Ovary (tissue), 9 donors: ENCODE results near the gene PID1. TPM values are rescaled to one million over a fixed set of nuclear protein-coding genes. Genes with fewer than 3 reads are reported as not detected.

Source experiments
- DNase-seq, 5 donors: peaks; one replicate each; pipeline ENCODE4 v3.0.0-alpha.2; 2019 to 2020
- H3K27ac ChIP-seq, 2 donors: fragments of 200-600 bp; one replicate each; pipeline versions ENCODE4 v1.5.1 to v1.8.0; 2019 to 2022
- H3K27me3 ChIP-seq: fragments of 200-600 bp; one replicate; pipeline ENCODE4 v1.8.0; 2022
- H3K36me3 ChIP-seq: fragments of 200-600 bp; sonication (generic); one replicate; pipeline ENCODE4 v1.5.1; 2019
- H3K4me1 ChIP-seq: one replicate; pipeline ENCODE4 v1.8.1; 2013; ENCODE audit warnings: mild to moderate bottlenecking, moderate library complexity; ENCODE audit not compliant: insufficient read depth
- H3K4me3 ChIP-seq: fragments of 200-600 bp; sonication (generic); one replicate; pipeline ENCODE4 v1.5.1; 2017
- H3K9me3 ChIP-seq, 2 donors: fragments of 200-600 bp in 1 of 2; sonication (generic) in 1 of 2; one replicate each; pipeline versions ENCODE4 v1.5.1 to v1.8.1; 2013 to 2019; ENCODE audit warnings: mild to moderate bottlenecking in 1 of 2, moderate library complexity in 1 of 2
- CTCF ChIP-seq, 3 donors: fragments of 450-650 bp in 2 of 3; fragments of 200-600 bp in 1 of 3; IDR thresholded peaks; one replicate each; pipeline versions ENCODE4 v1.5.1 to v1.8.0; 2016 to 2022; ENCODE audit warnings: antibody characterized with exemption in 3 of 3, mild to moderate bottlenecking in 1 of 3
- EP300 ChIP-seq: sonication (generic); formaldehyde crosslinking; IDR thresholded peaks from one replicate; pipeline ENCODE4 v1.6.1; 2017; ENCODE audit warnings: antibody characterized with exemption
- POLR2A ChIP-seq: fragments of 450-650 bp; IDR thresholded peaks from one replicate; pipeline ENCODE4 v1.6.1; 2017; ENCODE audit warnings: antibody characterized with exemption, mild to moderate bottlenecking, moderate library complexity
- WGBS, 3 donors: extraction: QIAGEN DNeasy Blood & Tissue Kit in 1 of 3; methylation state at CpG; one replicate each; pipeline versions ENCODE4 v1.1.5 to v1.1.7; 2013 to 2017; 5-methylcytosine and 5-hydroxymethylcytosine counted together
- intact Hi-C, 4 donors: fragments of 100-400 bp; cut with DNase I; formaldehyde crosslinking; loops; one replicate each; pipeline versions ENCODE4 v1.11.0 to v1.15.1; 2022 to 2023
- polyA plus RNA-seq, 2 donors: library from polyadenylated mRNA; stranded (reverse); fragments of 200-250 nt in 1 of 2; fragments of 350-450 nt in 1 of 2; fragmentation: Illumina TruSeq in 1 of 2; extraction: RNeasy Lipid Tissue Mini Kit (QIAGEN cat#74804) in 1 of 2; gene quantifications; one replicate each; pipeline ENCODE4 v1.2.3, GENCODE V29; 2013 to 2014
- total RNA-seq, 7 donors: library from RNA; depleted of rRNA in 2 of 7; stranded (reverse); fragments of >200 nt in 2 of 7; fragmentation: NEBNext Ultra II Directional in 3 of 7; extraction: Animal tissue kit (Norgen Biotek cat#: 25700) in 3 of 7; gene quantifications; one replicate each; pipeline versions ENCODE4 v1.1.0 to v1.2.4, GENCODE V29; 2016 to 2023
- donor health status: DM: no; HTN: no; CAD: no; lungs with moderate emphysema.
- donor health status: DM: no; HTN: no; CAD: no.
- donor health status: Bipolar disorder and iron deficiency.
- donor health status: DM: yes; HTN: yes; CAD: no.
- donor health status: DM: no; HTN: no; CAD: no.
- donor health status: DM: yes; HTN: yes; CAD: no.

The PID1 gene
- total and polyA plus RNA-seq, 9 donors = 19.8 to 66.1 (median 32.4) TPM

- intact Hi-C loops = no loop called here
- peaks cover 3% of the 10 kb centered on the region for H3K4me1 ChIP-seq
- no peak overlapping the region for H3K4me3 ChIP-seq
- TF ChIP-seq POLR2A (no peak), CTCF (IDR thresholded peaks at IDR 0.05) (no peak), EP300 (no peak)
- H3K36me3 ChIP-seq = no peaks in the 10 kb centered on the region
- WGBS, 3 donors = 93% methylated on average over 10 of the region's 10 CpGs
- no peaks in the 10 kb centered on the region for H3K9me3 ChIP-seq
- DNase-seq = no peak
- no peak overlapping the region for H3K27ac ChIP-seq
- H3K27me3 ChIP-seq = no peaks in the 10 kb centered on the region
These were observed 118.4 kb downstream of the PID1 start for GRCh38 chr2:229152674-229153073.

- 84 to 93% (median 84%) methylated on average over 4 of the region's 4 CpGs for WGBS, 3 donors
- DNase-seq = no peak
- intact Hi-C loops = no loop called here
- TF ChIP-seq EP300 (no peak), CTCF (IDR thresholded peaks at IDR 0.05) (no peak), POLR2A (no peak)
- H3K27ac ChIP-seq = no peak overlapping the region
- H3K36me3 ChIP-seq = no peaks in the 10 kb centered on the region
- H3K9me3 ChIP-seq = no peaks in the 10 kb centered on the region
- no peaks in the 10 kb centered on the region for H3K4me1 ChIP-seq
- no peaks in the 10 kb centered on the region for H3K27me3 ChIP-seq
- no peak overlapping the region for H3K4me3 ChIP-seq
These were observed 120.8 kb downstream of the PID1 start for GRCh38 chr2:229150317-229150716.

GRCh38 chr2:229141424-229142025, 129.6 kb downstream of the PID1 start:
- intact Hi-C loops = no loop called here
- H3K4me3 ChIP-seq = no peak overlapping the region
- no peaks in the 10 kb centered on the region for H3K4me1 ChIP-seq
- no peak overlapping the region for H3K27ac ChIP-seq
- H3K27me3 ChIP-seq = no peaks in the 10 kb centered on the region
- no peaks in the 10 kb centered on the region for H3K36me3 ChIP-seq
- 41 to 71% (median 60%) methylated on average over 3 of the region's 3 CpGs for WGBS, 3 donors
- no peak for DNase-seq
- TF ChIP-seq POLR2A = no peak
- no peak for TF ChIP-seq EP300
- no peak for TF ChIP-seq CTCF (IDR thresholded peaks at IDR 0.05)
- H3K9me3 ChIP-seq = no peaks in the 10 kb centered on the region

GRCh38 chr2:229137639-229138038, 133.4 kb downstream of the PID1 start:
- WGBS, 3 donors = 73 to 82% (median 75%) methylated on average over 3 of the region's 3 CpGs
- H3K36me3 ChIP-seq = no peaks in the 10 kb centered on the region
- no peaks in the 10 kb centered on the region for H3K9me3 ChIP-seq
- H3K27ac ChIP-seq = no peak overlapping the region
- no peaks in the 10 kb centered on the region for H3K27me3 ChIP-seq
- H3K4me1 ChIP-seq = peaks cover 1% of the 10 kb centered on the region
- intact Hi-C loops = loop anchor here in 2 of 4 donors (10.0 kb wide), 2 partner anchors 137 to 447 kb away; partner anchors contain the start of gene PID1 (in 1 of the 2)
- H3K4me3 ChIP-seq = no peak overlapping the region
- no peak for DNase-seq
- TF ChIP-seq POLR2A = no peak
- TF ChIP-seq CTCF (IDR thresholded peaks at IDR 0.05) = no peak
- TF ChIP-seq EP300 = no peak
